ENCODE data around the gene RANBP1. TPM values are rescaled to one million over a fixed set of nuclear protein-coding genes. Genes with fewer than 3 reads are reported as not detected.

The RANBP1 gene
- total and polyA plus RNA-seq, 11 donors: 29.3 to 85.3 (median 41.5) TPM

DNA sequence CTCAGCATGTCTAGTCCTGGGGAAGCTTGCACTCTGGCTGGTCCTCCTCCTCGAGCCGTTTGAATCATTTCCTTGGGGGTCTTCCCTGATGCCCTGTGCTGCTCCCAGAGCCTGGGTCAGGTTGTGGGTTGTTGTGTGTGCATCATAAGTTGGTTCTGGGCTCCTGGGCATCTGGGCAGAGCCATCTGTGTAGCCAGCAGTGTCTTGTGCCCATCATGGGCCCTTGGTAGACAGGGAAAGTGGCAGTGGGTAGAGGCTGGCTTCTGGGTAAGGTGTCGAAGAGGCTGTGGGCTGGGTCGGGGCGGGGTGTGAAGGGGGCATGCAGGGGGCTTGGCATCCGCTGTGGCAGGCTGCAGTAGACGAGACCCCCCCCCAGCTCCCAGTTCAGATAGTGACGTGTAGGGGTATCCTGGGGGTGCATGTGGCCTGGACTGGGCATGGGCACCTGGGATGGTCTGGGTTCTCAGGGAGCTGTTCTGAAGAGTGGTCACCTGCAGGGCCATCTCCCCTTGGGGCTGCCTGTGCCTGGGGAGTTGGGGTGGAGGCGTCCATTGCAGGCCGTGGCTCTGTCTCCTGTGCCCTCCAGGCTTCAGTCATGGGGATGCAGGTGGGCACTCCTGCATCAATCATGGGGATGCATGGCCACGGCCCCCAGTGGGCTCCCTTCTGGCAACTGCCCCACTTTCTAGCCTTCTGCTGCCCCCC lies 8.3 kb downstream of the RANBP1 start:
- Histone ChIP-seq H3K36me3 (peaks cover 0 to 74% (median 59%) of the 10 kb centered on the region in 9 donors), H3K4me1 (peaks cover 0 to 15% (median 4%) of the 10 kb centered on the region in 12 donors), H3K4me3 (no peak overlapping the region), H3K9me3 (no peaks in the 10 kb centered on the region), H3K27me3 (no peaks in the 10 kb centered on the region), H3K27ac (no peak overlapping the region)
- ATAC-seq (no peak), DNase-seq (no peak)
- no peak for TF ChIP-seq POLR2A (IDR thresholded peaks at IDR 0.05)
- TF ChIP-seq, protein P1, sequence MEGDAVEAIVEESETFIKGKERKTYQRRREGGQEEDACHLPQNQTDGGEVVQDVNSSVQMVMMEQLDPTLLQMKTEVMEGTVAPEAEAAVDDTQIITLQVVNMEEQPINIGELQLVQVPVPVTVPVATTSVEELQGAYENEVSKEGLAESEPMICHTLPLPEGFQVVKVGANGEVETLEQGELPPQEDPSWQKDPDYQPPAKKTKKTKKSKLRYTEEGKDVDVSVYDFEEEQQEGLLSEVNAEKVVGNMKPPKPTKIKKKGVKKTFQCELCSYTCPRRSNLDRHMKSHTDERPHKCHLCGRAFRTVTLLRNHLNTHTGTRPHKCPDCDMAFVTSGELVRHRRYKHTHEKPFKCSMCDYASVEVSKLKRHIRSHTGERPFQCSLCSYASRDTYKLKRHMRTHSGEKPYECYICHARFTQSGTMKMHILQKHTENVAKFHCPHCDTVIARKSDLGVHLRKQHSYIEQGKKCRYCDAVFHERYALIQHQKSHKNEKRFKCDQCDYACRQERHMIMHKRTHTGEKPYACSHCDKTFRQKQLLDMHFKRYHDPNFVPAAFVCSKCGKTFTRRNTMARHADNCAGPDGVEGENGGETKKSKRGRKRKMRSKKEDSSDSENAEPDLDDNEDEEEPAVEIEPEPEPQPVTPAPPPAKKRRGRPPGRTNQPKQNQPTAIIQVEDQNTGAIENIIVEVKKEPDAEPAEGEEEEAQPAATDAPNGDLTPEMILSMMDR (IDR thresholded peaks at IDR 0.05): no peak
- WGBS, 4 donors: 92 to 98% (median 93%) methylated on average over 6 to 11 of the region's 11 CpGs
- intact Hi-C loops (cut with DNase I): loop anchor here in 2 of 10 donors (10.0 kb wide), 1 partner anchor 159 kb away; no protein-coding TSS in a partner anchor

DNA sequence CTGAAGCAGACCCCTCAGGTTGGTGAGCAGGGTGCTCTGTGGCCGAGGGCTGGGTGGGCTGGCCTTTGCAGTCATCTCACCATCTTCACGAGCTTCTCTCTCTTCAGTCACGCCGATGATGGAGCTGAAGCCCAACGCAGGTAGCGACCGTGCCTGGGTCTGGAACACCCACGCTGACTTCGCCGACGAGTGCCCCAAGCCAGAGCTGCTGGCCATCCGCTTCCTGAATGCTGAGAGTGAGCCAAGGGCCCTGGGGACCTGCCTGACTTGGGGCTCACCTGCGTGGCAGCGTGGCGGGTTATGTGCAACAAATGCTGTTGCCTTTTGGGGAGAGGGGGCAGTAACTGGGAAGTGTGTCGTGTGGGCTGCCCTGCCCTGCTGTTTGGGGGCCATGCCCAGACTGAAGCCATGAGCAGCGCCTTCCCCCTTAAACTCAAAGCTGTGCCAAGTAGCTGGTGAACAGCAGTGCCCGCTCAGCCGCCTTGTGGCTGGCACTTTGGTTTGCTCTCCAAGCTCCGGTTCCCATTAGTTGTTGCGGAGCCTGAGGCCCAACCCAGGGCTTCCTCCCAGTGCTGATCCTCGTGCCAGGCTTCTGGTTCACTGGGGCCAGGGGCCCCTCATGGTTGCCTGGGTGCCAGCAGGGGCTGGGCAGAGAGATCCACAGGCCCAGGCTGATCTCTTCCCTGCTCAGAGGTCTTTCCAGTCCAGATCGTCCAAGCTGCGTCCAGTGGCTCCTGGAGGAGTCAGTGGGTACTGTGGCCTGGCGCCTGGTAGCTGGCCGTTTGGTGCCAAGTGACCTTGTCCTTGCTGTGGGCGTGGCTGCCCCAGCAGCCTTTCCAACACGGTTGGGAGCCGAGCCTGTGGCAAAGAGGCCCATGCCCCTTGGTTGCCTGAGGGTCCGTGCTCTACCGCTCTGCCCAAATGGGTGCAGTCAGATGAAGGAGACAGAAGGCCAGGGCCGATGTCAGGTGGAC lies 9.6 kb downstream of the RANBP1 start:
- H3K36me3 ChIP-seq: peaks cover 0 to 62% (median 46%) of the 10 kb centered on the region in 9 donors
- TF ChIP-seq POLR2A (IDR thresholded peaks at IDR 0.05): no peak
- TF ChIP-seq, protein P1 (IDR thresholded peaks at IDR 0.05): no peak
- intact Hi-C loops (cut with DNase I): loop anchor here in 4 of 10 donors (5.0 to 10.0 kb wide), 2 partner anchors 153 to 161 kb away; no protein-coding TSS in a partner anchor
- no peak for DNase-seq
- no peaks in the 10 kb centered on the region for H3K27me3 ChIP-seq
- H3K4me1 ChIP-seq: peaks cover 0 to 10% (median 1%) of the 10 kb centered on the region in 12 donors
- H3K27ac ChIP-seq: no peak overlapping the region
- H3K4me3 ChIP-seq: no peak overlapping the region
- no peak for ATAC-seq
- 82 to 89% (median 86%) methylated on average over 25 to 32 of the region's 32 CpGs for WGBS, 4 donors
- H3K9me3 ChIP-seq: no peaks in the 10 kb centered on the region

DNA sequence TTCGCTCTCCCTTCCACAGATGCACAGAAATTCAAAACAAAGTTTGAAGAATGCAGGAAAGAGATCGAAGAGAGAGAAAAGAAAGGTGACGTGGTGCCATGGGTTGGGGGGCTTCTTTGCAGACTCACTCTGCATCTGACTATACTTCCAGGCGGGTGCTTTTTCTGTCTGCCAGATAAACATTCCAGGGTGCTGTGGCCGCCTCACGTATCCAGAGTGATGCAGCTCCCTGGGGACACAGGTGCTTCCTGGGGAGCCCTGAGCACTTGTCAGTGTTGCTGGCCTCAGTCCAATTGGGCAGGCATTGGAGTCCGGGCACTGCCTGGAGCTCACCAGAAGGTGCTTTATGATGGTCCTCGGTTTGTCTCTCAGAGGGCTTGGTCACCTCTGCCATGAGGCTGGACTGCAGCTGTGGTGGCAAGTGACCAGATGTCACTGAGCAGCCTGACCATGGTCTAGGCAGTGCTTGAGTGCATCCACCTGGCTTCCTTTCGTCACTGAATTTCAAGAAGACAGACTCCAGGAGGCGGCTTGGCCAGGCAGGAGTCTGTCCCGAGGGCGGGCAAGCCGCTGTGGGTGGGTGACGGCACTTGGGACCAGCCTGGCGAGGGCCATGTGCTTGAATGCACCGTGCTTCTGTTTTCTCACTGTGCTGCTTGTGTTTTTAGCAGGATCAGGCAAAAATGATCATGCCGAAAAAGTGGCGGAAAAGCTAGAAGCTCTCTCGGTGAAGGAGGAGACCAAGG lies 10.6 kb downstream of the RANBP1 start:
- Histone ChIP-seq H3K9me3 (no peaks in the 10 kb centered on the region), H3K4me3 (no peak overlapping the region), H3K27ac (no peak overlapping the region), H3K36me3 (peaks cover 0 to 52% (median 38%) of the 10 kb centered on the region in 9 donors), H3K27me3 (no peaks in the 10 kb centered on the region), H3K4me1 (peaks cover 0 to 11% (median 3%) of the 10 kb centered on the region in 12 donors)
- intact Hi-C loops (cut with DNase I): loop anchor here in 4 of 10 donors (5.0 to 10.0 kb wide), 2 partner anchors 154 to 162 kb away; no protein-coding TSS in a partner anchor
- WGBS, 4 donors: 69 to 85% (median 77%) methylated on average over 15 to 19 of the region's 19 CpGs
- DNase-seq (no peak), ATAC-seq (no peak)
- TF ChIP-seq, protein P1 (IDR thresholded peaks at IDR 0.05): no peak
- no peak for TF ChIP-seq POLR2A (IDR thresholded peaks at IDR 0.05)
